T-helper 22 cell (primary cell): ENCODE measurements around the gene GOT2.
"Not testable (repeated sequence)": the region's sequence is repeated elsewhere in the genome, so short reads cannot be mapped to it uniquely, and the experiment has no call there.

Experiments
- DNase-seq: peaks from one replicate; pipeline ENCODE4 v3.0.0-alpha.2; 2020; ENCODE audit warnings: low read depth

GOT2 gene

GRCh38 chr16:58717994-58718393, 16.1 kb downstream of the GOT2 start:
- DNase-seq, result no peak

GRCh38 chr16:58716468-58716867, 17.6 kb downstream of the GOT2 start:
- DNase-seq, result no peak

- DNase-seq, result no peak
Observed at GRCh38 chr16:58713742-58714141, 20.4 kb downstream of the GOT2 start.

GRCh38 chr16:58709333-58709732, 24.8 kb downstream of the GOT2 start:
- no peak for DNase-seq

- no peak for DNase-seq
Observed at GRCh38 chr16:58699151-58699550, 35.0 kb downstream of the GOT2 start.

- no peak for DNase-seq
Observed at GRCh38 chr16:58695368-58695767, 38.7 kb downstream of the GOT2 start.

GRCh38 chr16:58692450-58692849, 41.7 kb downstream of the GOT2 start:
- no peak for DNase-seq

GRCh38 chr16:58686985-58687706, 47.0 kb downstream of the GOT2 start:
- DNase-seq, result not testable (repeated sequence)

- DNase-seq, result no peak
Observed at GRCh38 chr16:58685084-58685449, 49.0 kb downstream of the GOT2 start.

- DNase-seq, result peak; percentile 41
Observed at GRCh38 chr16:58684354-58685083, 49.6 kb downstream of the GOT2 start, which contains the start of gene SLC38A7. SLC38A7 (minus strand) TSS chr16:58684770; CDS start chr16:58680126, 4,644 bp downstream.

- no peak for DNase-seq
Observed at GRCh38 chr16:58684001-58684353, 50.1 kb downstream of the GOT2 start.

GRCh38 chr16:58679763-58680162, 54.4 kb downstream of the GOT2 start:
- no peak for DNase-seq

- no peak for DNase-seq
Observed at GRCh38 chr16:58678716-58679115, 55.4 kb downstream of the GOT2 start.

- DNase-seq, result no peak
Observed at GRCh38 chr16:58678269-58678668, 55.8 kb downstream of the GOT2 start.

- DNase-seq, result no peak
Observed at GRCh38 chr16:58670946-58671583, 63.1 kb downstream of the GOT2 start.

- no peak for DNase-seq
Observed at GRCh38 chr16:58670177-58670576, 63.9 kb downstream of the GOT2 start.

GRCh38 chr16:58665200-58665599, 68.9 kb downstream of the GOT2 start:
- DNase-seq, result no peak

GRCh38 chr16:58661199-58661830, 72.8 kb downstream of the GOT2 start:
- DNase-seq, result no peak

- DNase-seq, result not testable (repeated sequence)
Observed at GRCh38 chr16:58659911-58660310, 74.2 kb downstream of the GOT2 start.

- DNase-seq, result no peak
Observed at GRCh38 chr16:58658796-58659211, 75.3 kb downstream of the GOT2 start.
